ENCODE results near the gene CENPT. TPM values are rescaled to one million over a fixed set of nuclear protein-coding genes. Genes with fewer than 3 reads are reported as not detected.

The CENPT gene
- total and polyA plus RNA-seq, 10 of the 15 experiments (the other 5 are each of a cell fraction or from before 2014, with no cell fraction given): 1.1 to 45.7 (median 24.5) TPM

- TF ChIP-seq CREM (IDR thresholded peaks at IDR 0.05; ENCODE audit: low read depth) (no peak), SP1 (IDR thresholded peaks at IDR 0.05; ENCODE audit: low read depth, low read length) (no peak), ZBED1 (IDR thresholded peaks at IDR 0.05; ENCODE audit: borderline replicate concordance) (no peak)
- TF ChIP-seq, protein P1, sequence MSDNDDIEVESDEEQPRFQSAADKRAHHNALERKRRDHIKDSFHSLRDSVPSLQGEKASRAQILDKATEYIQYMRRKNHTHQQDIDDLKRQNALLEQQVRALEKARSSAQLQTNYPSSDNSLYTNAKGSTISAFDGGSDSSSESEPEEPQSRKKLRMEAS (IDR thresholded peaks at IDR 0.05; ENCODE audit: low read depth, low read length): no peak
Observed at GRCh38 chr16:67800338-67800926, 47.1 kb downstream of the CENPT start (continued).

GRCh38 chr16:67796099-67796718 is 51.3 kb downstream of the CENPT start:
- intact Hi-C loops (cut with micrococcal nuclease; ENCODE audit: unreplicated experiment): no loop called here
- TF ChIP-seq NFIC (IDR thresholded peaks at IDR 0.05; ENCODE audit: low read depth, low read length): no peak
- TF ChIP-seq, protein P1 (IDR thresholded peaks at IDR 0.05; ENCODE audit: low read depth, low read length): no peak
- no peak for TF ChIP-seq SMAD5 (IDR thresholded peaks at IDR 0.05; ENCODE audit: low read depth)
- TF ChIP-seq CBFB (IDR thresholded peaks at IDR 0.05; ENCODE audit: low read depth): no peak
- no peak for TF ChIP-seq RB1 (IDR thresholded peaks at IDR 0.05; ENCODE audit: borderline replicate concordance)
- TF ChIP-seq NFYA (IDR thresholded peaks at IDR 0.05; ENCODE audit: borderline replicate concordance, low read depth, low read length): no peak
- TF ChIP-seq, protein P2, sequence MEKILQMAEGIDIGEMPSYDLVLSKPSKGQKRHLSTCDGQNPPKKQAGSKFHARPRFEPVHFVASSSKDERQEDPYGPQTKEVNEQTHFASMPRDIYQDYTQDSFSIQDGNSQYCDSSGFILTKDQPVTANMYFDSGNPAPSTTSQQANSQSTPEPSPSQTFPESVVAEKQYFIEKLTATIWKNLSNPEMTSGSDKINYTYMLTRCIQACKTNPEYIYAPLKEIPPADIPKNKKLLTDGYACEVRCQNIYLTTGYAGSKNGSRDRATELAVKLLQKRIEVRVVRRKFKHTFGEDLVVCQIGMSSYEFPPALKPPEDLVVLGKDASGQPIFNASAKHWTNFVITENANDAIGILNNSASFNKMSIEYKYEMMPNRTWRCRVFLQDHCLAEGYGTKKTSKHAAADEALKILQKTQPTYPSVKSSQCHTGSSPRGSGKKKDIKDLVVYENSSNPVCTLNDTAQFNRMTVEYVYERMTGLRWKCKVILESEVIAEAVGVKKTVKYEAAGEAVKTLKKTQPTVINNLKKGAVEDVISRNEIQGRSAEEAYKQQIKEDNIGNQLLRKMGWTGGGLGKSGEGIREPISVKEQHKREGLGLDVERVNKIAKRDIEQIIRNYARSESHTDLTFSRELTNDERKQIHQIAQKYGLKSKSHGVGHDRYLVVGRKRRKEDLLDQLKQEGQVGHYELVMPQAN (conservative IDR thresholded peaks at IDR 0.05): no peak
- no peak for TF ChIP-seq TCF3 (IDR thresholded peaks at IDR 0.05; ENCODE audit: borderline replicate concordance, insufficient read depth, low read depth, low read length)
- TF ChIP-seq PKNOX1 (IDR thresholded peaks at IDR 0.05): no peak
- TF ChIP-seq BMI1 (IDR thresholded peaks at IDR 0.05; ENCODE audit: borderline replicate concordance): no peak
- no peak for TF ChIP-seq BHLHE40 (IDR thresholded peaks at IDR 0.05; ENCODE audit: borderline replicate concordance in 1 of 2, low read depth in 2 of 2, low read length in 1 of 2)
- TF ChIP-seq NRF1 (conservative IDR thresholded peaks at IDR 0.05; ENCODE audit: low read depth, low read length): no peak
- no peak for TF ChIP-seq SMAD1 (IDR thresholded peaks at IDR 0.05; ENCODE audit: low read depth, partially characterized antibody)
- no peak for TF ChIP-seq BACH1 (IDR thresholded peaks at IDR 0.05; ENCODE audit: borderline replicate concordance)

More at GRCh38 chr16:67796099-67796718, 51.3 kb downstream of the CENPT start:
- no peak overlapping the region for H3K27ac ChIP-seq (ENCODE audit: control insufficient read depth, insufficient read depth)
- peaks cover 30% of the 10 kb centered on the region for H3K79me2 ChIP-seq (ENCODE audit: control insufficient read depth, insufficient read depth, low read length)
- no peak overlapping the region for H3K4me3 ChIP-seq
- TSS peak; percentile 39 for BruUV-seq (replicated peaks)
- H3K4me2 ChIP-seq (ENCODE audit: control insufficient read depth, insufficient read depth): no peak overlapping the region
- ChIA-PET SMC1A (ENCODE audit: uncharacterized antibody, unreplicated experiment) (interaction anchor here (0.6 to 1.9 kb wide), 3 partner anchors 9 to 80 kb away, joined by 3 to 4 read pairs (median 3); partner anchors contain the start of genes RANBP10 and TSNAXIP1), POLR2A (interaction anchor here (0.7 to 0.8 kb wide), 2 partner anchors 9 to 232 kb away, joined by 7 to 8 read pairs; no protein-coding TSS in a partner anchor), RAD21 (ENCODE audit: unreplicated experiment) (no interaction called here), CTCF (interaction anchor here (0.6 to 2.3 kb wide), 2 partner anchors 12 to 20 kb away, joined by 3 to 10 read pairs; no protein-coding TSS in a partner anchor)
- H3K9ac ChIP-seq (ENCODE audit: control insufficient read depth, insufficient read depth, low read length): no peak overlapping the region
- ATAC-seq: no peak
- no peak overlapping the region for H2AFZ ChIP-seq (ENCODE audit: control insufficient read depth, low read depth, low read length)
- H3K36me3 ChIP-seq (ENCODE audit: control insufficient read depth in 2 of 2, insufficient read depth in 2 of 2, low read length in 1 of 2): peaks cover 0 to 3% of the 10 kb centered on the region in 2 experiments; a peak in 3 of 4 replicates
- peaks cover 3% of the 10 kb centered on the region; the same call in 1 of the 2 replicates for H3K4me1 ChIP-seq (ENCODE audit: control insufficient read depth, insufficient read depth, low read length)
- no peaks in the 10 kb centered on the region; the same call in 1 of the 2 replicates for H4K20me1 ChIP-seq (ENCODE audit: control insufficient read depth, insufficient read depth)
- in situ Hi-C loops (cut with MboI): no loop called here
- H3K27me3 ChIP-seq (replicated peaks in 1 of 2; ENCODE audit: control insufficient read depth in 2 of 2, insufficient read depth in 2 of 2, low read length in 1 of 2): no peaks in the 10 kb centered on the region
- WGBS (ENCODE audit: insufficient coverage, insufficient replicate concordance, low lambda C conversion rate, missing lambda C conversion rate): 97% methylated on average over 5 of the region's 5 CpGs
- no peak for FAIRE-seq
- no peaks in the 10 kb centered on the region for H3K9me3 ChIP-seq (replicated peaks; ENCODE audit: control insufficient read depth, insufficient read depth, low read length)
- no peak for DNase-seq (ENCODE audit: low read depth, low spot score)

Data from GM12878 (cell line).